Raji (cell line): Measurements from ENCODE around the gene DCAF4.

Experiments
- POLR2A ChIP-seq: IDR thresholded peaks from 2 replicates; pipeline ENCODE4 v1.6.1; 2011; ENCODE audit warnings: low read depth, low read length, control low read depth; ENCODE audit not compliant: insufficient read depth

The DCAF4 gene

GRCh38 chr14:72892103-72892878, 34.0 kb upstream of the DCAF4 start:
- TF ChIP-seq POLR2A: no peak

GRCh38 chr14:72892879-72893635, 33.2 kb upstream of the DCAF4 start:
- TF ChIP-seq POLR2A: no peak

GRCh38 chr14:72893636-72894322, 32.5 kb upstream of the DCAF4 start, which contains the start of gene DPF3:
TSS of gene DPF3 (minus strand) at chr14:72894101. CDS start at chr14:72894088, 13 bp downstream.
- no peak for TF ChIP-seq POLR2A

- no peak for TF ChIP-seq POLR2A
Measured at GRCh38 chr14:72894323-72894622, 32.0 kb upstream of the DCAF4 start.

- TF ChIP-seq POLR2A: no peak
Measured at GRCh38 chr14:72894623-72895378, 31.5 kb upstream of the DCAF4 start.

GRCh38 chr14:72898448-72898847, 27.8 kb upstream of the DCAF4 start:
- no peak for TF ChIP-seq POLR2A

GRCh38 chr14:72901361-72901760, 24.9 kb upstream of the DCAF4 start:
- no peak for TF ChIP-seq POLR2A

GRCh38 chr14:72902801-72903530, 23.3 kb upstream of the DCAF4 start:
- no peak for TF ChIP-seq POLR2A

GRCh38 chr14:72903716-72904115, 22.5 kb upstream of the DCAF4 start:
- no peak for TF ChIP-seq POLR2A

- no peak for TF ChIP-seq POLR2A
Measured at GRCh38 chr14:72904218-72904617, 22.0 kb upstream of the DCAF4 start.

- TF ChIP-seq POLR2A: no peak
Measured at GRCh38 chr14:72904840-72905561, 21.3 kb upstream of the DCAF4 start.

GRCh38 chr14:72906316-72906715, 19.9 kb upstream of the DCAF4 start:
- TF ChIP-seq POLR2A: no peak

- TF ChIP-seq POLR2A: no peak
Measured at GRCh38 chr14:72906879-72907278, 19.4 kb upstream of the DCAF4 start.

- TF ChIP-seq POLR2A: no peak
Measured at GRCh38 chr14:72907886-72908285, 18.4 kb upstream of the DCAF4 start.

GRCh38 chr14:72909163-72909562, 17.1 kb upstream of the DCAF4 start:
- TF ChIP-seq POLR2A: no peak
